ENCODE data around the gene AFAP1.
A peak's percentile ranks its signal among the peaks of the same experiment; 100 is the strongest.

Gene AFAP1

GRCh38 chr4:7772711-7773385 lies 166.8 kb downstream of the AFAP1 start:
- DNase-seq (ENCODE audit: low read depth in 2 of 2, low spot score in 1 of 2) = no peak

DNA sequence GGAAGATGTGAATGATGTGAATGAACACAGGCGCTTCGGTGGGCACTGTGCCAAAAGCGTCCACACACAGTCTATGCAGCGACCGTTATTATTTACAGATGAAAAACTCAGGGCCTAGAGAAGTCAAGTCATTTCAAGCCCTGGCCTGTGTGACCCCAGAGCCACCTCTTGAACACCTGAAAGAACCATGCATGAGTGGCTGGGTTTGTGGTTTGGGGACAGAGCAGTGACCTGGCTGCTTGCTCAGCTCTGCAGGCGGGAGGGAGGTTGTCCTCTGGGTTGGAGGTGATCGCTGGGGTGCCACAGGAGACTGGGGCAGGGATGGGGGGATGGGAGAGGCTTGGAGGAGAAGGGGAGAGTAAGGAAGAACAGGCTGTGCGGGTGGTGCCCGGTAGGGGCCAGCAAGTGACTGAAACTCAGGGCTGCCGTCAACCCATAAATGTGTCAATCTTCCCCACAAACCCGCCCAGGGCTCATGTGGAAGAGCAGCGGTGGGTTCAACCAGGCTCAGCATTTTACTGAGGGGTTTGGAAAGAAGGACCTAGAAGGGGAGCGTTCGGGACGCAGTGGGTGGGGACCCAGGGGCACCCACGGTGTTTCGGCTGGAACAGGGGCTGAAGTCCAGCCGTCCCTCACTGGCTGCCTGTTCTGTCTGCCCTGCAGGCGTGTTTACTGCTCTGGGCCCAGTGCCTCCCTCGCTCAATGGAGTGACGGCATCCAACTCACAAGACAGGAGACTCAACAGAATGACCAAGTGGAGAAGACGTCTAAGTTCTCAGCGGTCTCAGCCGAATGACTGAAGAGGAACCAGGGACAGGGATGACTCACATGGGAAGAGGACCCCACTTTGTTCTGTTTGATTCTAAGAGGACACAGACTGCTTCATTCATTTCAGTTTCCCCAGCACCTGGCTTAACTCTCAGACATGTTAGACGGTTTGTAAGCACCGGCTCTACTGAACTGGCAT lies 167.8 kb downstream of the AFAP1 start:
- no peak for DNase-seq (ENCODE audit: low read depth in 2 of 2, low spot score in 1 of 2)

GRCh38 chr4:7771056-7771455 lies 168.6 kb downstream of the AFAP1 start:
- peak in 1 of 2 donors; percentile 19 for DNase-seq (ENCODE audit: low read depth in 2 of 2, low spot score in 1 of 2)

GRCh38 chr4:7770224-7771050 lies 169.2 kb downstream of the AFAP1 start:
- DNase-seq (ENCODE audit: low read depth in 2 of 2, low spot score in 1 of 2) = no peak

GRCh38 chr4:7769396-7770223 lies 170.1 kb downstream of the AFAP1 start:
- DNase-seq (ENCODE audit: low read depth in 2 of 2, low spot score in 1 of 2) = no peak

- DNase-seq (ENCODE audit: low read depth in 2 of 2, low spot score in 1 of 2) = no peak
Measured at GRCh38 chr4:7768736-7769135, 170.9 kb downstream of the AFAP1 start.

DNA sequence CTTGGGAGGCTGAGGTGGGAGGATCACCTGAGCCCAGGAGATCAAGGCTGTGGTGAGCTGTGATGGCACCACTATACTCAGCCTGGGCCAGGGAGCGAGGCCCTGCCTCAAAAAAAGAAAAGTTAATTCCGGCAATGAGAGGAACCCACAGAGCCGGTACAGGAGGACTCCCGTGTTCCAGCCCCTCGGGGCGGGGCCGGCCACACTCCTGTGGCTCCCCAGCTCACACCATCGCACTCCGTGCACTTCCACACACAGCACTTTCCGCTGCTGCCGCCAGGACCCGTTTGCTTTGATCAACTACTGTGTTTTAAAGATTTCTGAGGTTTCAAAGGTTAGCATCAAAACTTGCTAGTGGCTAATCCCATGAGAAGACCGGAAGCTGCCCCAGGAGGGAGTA lies 171.7 kb downstream of the AFAP1 start:
- DNase-seq (ENCODE audit: low read depth in 2 of 2, low spot score in 1 of 2) = no peak

GRCh38 chr4:7767526-7767925 lies 172.1 kb downstream of the AFAP1 start:
- no peak for DNase-seq (ENCODE audit: low read depth in 2 of 2, low spot score in 1 of 2)

DNA sequence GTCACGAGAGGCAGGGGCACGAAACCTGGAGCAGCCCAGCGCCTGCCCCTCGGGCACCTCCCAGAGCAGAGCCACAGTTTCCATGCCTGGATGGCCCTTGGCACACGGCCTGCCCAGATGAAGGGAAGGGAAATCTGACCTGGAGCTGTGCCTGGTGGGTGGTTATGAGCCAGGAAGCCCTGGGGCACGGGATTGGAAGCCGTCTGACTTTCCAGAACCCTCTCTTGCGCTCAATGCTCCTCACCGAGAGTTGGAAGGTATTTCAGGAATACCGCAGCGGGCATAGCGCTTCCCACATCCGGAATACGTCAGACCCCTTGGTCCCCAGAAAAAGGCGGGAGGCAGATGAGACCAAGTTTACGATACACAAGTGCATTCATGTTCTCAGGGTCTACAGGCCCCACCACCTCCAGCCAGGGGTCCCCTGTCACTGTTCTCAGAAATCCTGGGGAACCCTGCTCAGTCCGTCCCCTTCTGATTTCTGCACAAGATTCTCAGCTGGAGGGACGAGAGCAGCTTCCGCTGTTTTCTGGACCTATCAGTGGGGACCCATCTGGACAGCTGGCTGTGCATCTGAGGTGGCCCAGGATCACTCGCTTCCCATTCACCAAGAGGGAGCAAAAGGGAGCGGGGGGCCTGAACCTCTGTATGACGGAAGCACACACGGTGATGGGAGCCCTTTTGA lies 172.9 kb downstream of the AFAP1 start:
- DNase-seq (ENCODE audit: low read depth in 2 of 2, low spot score in 1 of 2) = no peak

- no peak for DNase-seq (ENCODE audit: low read depth in 2 of 2, low spot score in 1 of 2)
Measured at GRCh38 chr4:7766086-7766485, 173.6 kb downstream of the AFAP1 start.

GRCh38 chr4:7765666-7766065 lies 174.0 kb downstream of the AFAP1 start:
- no peak for DNase-seq (ENCODE audit: low read depth in 2 of 2, low spot score in 1 of 2)

DNA sequence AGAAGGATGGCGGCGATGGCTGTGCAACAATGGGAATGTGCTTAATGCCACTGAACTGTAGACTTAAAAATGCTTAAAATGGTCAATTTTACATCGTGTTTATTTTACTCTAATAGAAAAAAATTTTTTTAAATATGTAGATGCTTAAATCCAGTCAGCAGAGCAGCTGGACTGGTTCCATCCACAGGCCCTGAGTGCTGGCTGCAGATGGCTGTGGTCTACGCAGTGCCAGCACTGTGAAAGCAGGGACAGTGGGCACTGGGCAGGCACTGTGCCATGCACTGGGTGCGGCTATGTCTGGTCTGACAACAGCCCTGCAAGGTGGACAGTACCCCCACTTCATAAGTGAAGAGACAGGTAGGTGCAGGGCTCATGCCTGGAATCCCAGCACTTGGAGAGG lies 175.2 kb downstream of the AFAP1 start:
- DNase-seq (ENCODE audit: low read depth in 2 of 2, low spot score in 1 of 2) = no peak

DNA sequence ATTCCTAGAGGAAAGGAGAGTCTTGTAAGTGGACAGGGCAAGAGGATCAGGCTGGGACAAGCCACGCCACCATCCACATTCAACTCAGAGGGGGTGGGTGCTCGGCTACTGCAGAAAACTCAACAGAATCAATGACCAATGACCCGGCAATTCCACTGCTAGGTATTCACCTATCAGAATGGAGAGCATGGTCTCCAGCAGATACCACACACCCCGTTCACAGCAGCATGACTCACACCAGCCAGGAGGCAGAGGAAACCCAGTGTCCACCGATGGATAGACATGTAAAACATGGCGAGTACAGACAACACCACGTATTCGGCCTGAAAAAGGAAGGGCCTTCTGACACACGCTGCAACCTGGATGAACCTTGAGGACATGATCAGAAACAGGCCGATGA lies 175.9 kb downstream of the AFAP1 start:
- DNase-seq (ENCODE audit: low read depth in 2 of 2, low spot score in 1 of 2) = no peak

DNA sequence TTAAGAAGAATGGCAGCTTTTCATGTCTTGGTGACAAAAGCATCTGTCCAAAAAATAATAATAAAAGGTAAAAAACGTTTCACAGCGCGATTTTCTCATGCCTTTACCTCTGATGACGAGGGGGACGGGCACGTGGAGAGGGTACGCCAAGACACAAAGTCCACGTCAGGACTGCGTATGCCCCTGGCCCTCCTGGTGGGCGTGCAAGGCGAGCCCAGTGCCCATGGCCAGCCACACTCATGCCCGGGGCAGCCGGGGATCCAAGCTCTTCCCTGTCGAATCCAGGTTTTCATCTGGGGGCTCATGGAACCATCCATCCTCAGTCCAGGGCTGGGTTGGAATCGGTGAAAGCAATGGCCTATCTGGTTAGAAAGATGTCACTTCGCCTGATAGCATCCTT lies 176.6 kb downstream of the AFAP1 start:
- no peak for DNase-seq (ENCODE audit: low read depth in 2 of 2, low spot score in 1 of 2)

- DNase-seq (ENCODE audit: low read depth in 2 of 2, low spot score in 1 of 2) = no peak
Measured at GRCh38 chr4:7762376-7763030, 177.2 kb downstream of the AFAP1 start.

GRCh38 chr4:7761720-7762119 lies 177.9 kb downstream of the AFAP1 start:
- DNase-seq (ENCODE audit: low read depth in 2 of 2, low spot score in 1 of 2) = no peak

- DNase-seq (ENCODE audit: low read depth in 2 of 2, low spot score in 1 of 2) = no peak
Measured at GRCh38 chr4:7761312-7761711, 178.3 kb downstream of the AFAP1 start.

DNA sequence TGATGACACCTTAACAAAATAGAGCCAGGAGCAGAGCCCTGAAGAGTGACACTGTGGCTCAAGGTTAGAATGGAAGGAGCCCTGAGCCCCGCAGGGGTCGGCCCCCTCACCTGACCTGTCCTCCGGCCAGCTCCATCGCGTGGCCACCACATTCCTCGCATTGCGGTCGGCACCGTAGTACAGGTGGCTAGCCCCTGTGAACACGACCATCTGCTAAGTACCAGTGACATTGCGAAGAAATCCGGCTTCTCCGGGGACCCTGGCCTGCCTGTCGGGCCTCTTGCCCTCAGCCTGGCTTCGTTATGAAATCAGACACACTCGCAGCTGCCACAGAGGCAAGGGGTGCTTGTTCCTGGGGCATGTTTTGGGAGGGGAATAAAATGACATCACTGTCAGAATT lies 179.0 kb downstream of the AFAP1 start:
- DNase-seq (ENCODE audit: low read depth in 2 of 2, low spot score in 1 of 2) = no peak

DNA sequence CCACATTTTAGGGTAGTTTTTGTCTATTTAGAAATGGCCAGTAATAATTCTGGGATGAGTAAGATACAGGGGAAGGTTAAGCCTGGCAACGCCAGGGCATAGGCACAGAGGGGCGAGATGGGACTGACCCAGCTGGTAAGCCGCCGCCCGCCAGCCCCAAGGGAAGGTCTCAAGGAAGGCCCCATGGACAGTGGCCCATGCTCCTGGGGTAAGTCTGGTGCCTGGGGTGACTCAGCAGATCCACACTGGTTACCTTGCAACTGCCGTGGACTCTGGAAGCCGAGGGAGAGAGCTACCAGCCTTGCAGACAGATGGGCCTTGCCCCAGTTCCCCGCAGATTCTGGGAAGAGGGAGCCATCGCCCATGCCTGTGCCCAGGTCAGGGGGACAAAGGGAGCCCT lies 179.4 kb downstream of the AFAP1 start:
- DNase-seq (ENCODE audit: low read depth in 2 of 2, low spot score in 1 of 2) = no peak

DNA sequence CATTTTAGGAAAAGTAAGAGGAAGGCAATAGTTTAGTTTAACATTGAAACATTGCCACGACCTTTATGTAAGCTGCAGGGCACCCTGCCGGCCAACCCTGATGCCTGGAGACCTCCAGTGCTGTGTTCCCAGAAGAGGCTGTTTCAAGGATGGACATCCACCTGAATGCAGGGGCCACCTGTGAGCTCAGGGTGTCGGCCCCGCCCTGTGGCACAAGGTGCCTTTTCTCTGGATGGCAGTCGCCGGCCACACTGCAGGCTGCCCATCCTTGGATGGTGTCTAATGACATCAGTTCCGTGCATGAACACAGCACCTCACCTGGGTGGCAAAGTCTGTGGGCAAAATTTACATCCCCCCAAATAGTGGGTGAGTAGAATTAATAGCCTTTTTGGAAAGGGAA lies 180.0 kb downstream of the AFAP1 start:
- no peak for DNase-seq (ENCODE audit: low read depth in 2 of 2, low spot score in 1 of 2)

Data from stimulated activated CD8-positive, alpha-beta memory T cell treated with anti-CD3 and anti-CD28 coated beads, Interleukin-4, amount 100 ng/mL, for 4 hours (primary cell).